HG03175 (cell line): ENCODE results near the gene ANKRD30A.
"Not testable (repeated sequence)": the region's sequence is repeated elsewhere in the genome, so short reads cannot be mapped to it uniquely, and the experiment has no call there.

ENCODE experiments used
- ATAC-seq: cut with Tn5 transposase; IDR thresholded peaks from one replicate; pipeline ENCODE4 v1.9.1; 2021; ENCODE audit warnings: mild to moderate bottlenecking, moderate library complexity; ENCODE audit not compliant: unreplicated experiment

ANKRD30A gene, protein sequence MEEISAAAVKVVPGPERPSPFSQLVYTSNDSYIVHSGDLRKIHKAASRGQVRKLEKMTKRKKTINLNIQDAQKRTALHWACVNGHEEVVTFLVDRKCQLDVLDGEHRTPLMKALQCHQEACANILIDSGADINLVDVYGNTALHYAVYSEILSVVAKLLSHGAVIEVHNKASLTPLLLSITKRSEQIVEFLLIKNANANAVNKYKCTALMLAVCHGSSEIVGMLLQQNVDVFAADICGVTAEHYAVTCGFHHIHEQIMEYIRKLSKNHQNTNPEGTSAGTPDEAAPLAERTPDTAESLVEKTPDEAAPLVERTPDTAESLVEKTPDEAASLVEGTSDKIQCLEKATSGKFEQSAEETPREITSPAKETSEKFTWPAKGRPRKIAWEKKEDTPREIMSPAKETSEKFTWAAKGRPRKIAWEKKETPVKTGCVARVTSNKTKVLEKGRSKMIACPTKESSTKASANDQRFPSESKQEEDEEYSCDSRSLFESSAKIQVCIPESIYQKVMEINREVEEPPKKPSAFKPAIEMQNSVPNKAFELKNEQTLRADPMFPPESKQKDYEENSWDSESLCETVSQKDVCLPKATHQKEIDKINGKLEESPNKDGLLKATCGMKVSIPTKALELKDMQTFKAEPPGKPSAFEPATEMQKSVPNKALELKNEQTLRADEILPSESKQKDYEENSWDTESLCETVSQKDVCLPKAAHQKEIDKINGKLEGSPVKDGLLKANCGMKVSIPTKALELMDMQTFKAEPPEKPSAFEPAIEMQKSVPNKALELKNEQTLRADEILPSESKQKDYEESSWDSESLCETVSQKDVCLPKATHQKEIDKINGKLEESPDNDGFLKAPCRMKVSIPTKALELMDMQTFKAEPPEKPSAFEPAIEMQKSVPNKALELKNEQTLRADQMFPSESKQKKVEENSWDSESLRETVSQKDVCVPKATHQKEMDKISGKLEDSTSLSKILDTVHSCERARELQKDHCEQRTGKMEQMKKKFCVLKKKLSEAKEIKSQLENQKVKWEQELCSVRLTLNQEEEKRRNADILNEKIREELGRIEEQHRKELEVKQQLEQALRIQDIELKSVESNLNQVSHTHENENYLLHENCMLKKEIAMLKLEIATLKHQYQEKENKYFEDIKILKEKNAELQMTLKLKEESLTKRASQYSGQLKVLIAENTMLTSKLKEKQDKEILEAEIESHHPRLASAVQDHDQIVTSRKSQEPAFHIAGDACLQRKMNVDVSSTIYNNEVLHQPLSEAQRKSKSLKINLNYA (N-terminal part only)

GRCh38 chr10:37125191-37125732 lies at the start of gene ANKRD30A:
Gene ANKRD30A, plus strand, starts transcription at chr10:37125598. Its CDS starts 190 bp downstream, at chr10:37125788.
- ATAC-seq = no peak

GRCh38 chr10:37076083-37076482 lies 49.3 kb upstream of the ANKRD30A start:
- not testable (repeated sequence) for ATAC-seq

DNA sequence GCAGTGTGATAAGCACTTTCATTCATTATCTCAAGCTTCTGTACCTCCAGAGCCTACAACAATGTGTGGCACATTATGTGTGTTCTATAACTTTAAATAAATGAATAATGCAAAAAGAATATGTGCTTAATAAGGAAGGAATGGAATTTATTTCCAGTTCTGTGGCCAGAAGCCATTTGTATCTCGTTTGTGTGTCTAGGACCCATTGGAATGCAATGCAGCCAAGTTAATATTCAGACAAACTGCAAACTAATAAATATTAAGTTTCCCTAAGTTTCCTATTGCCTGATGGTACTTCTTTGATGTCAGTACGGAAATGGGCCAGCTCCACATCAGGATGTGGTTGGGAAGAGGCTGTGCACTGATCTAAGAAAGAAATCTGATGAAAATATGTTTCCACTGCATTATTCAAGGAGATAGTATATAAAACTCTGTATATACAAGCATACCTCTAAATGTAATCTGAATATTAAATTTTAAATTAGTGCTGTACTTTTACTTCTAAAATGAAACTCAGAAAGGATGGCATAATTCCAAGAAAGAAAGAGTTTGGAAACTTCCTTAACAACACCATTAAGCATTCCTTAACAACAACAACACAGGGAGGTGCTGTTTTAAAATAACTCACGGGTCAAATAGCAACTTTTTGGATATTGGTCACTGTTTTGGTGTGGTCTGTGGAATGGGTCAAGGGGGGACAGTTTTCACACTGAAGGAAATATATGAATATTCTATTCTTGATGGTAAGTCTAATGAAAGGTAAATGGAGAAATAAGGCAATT lies 29.4 kb upstream of the ANKRD30A start:
- no peak for ATAC-seq

DNA sequence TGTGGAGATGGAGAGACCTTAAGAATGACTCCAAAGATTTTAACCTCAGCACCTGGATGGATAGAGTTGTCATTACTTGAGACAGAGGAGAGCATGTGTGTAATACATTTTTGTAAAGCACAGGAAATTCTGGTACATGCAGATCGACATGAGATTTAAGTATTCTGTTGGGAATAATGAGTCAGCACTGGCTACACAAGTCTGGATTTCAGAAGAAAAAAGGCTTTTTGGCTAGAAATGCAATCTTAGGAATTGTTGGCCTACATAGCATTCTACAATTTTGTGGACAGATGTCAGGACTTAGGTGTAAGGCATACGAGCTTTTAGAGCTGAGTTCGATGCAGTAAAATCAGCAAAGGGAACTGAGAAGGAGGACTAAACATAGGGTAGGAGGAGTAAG lies 24.1 kb upstream of the ANKRD30A start:
- ATAC-seq = no peak

DNA sequence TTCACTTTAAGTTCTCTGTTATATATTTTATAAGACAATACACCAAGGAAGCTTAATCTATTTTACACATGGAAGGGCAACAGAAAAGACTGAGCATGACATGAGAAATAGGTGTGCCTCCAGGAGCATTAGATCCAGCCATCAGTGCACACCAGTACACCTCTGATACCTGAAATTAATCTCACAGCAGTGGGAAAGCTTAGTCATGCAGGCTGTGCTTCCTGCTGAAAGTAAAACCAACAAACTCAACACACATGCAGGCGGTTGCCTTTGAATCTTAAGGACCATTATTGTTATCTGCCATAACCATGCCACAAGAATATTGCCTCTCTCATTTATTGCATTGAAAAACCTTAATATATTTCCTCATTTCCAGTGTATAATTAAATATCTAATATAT lies 16.4 kb upstream of the ANKRD30A start:
- ATAC-seq = no peak

DNA sequence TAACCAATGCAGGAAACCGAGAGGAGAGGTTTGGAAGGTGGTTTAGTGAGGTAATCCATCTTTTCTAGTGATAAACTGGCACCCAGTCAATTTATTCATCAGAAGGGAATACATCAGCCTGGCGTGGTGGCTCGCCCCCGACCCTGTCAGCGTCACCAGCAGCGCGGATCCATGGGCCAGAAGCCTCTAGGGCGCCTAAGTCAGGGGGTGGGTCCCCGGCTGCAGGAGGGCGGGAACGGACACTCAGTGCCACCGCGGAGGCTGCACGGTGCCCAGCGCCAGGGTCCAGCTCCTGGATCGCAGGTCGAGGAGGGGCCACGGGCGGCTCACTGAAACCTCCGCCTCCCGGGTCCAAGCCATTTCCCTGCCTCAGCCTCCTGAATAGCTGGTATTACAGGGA lies 866 bp upstream of the ANKRD30A start:
- no peak for ATAC-seq

- no peak for ATAC-seq
These were observed 523 bp downstream of the ANKRD30A start for GRCh38 chr10:37125921-37126320.

DNA sequence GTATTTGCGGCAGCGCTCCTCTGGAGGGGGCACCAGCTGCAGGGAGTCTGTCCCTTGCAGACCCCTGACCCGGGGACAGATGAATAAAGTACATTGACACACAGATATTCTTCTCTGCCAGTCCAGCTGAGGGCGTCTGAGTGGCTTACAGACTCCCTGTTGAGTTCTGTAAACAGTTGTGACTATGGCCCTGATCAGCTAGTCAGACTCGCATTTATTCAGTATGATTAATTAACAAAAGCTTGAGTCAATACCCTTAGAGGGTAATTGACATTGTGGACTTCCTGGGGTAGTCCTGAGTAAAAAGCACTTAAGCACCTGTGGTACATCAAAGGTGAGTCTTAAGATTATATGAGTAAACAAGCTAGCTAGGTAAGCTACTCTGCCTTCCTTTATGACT lies 21.0 kb downstream of the ANKRD30A start:
- ATAC-seq = no peak

GRCh38 chr10:37162430-37162829 lies 37.0 kb downstream of the ANKRD30A start:
- ATAC-seq = not testable (repeated sequence)

GRCh38 chr10:37171945-37172344 lies 46.5 kb downstream of the ANKRD30A start:
- not testable (repeated sequence) for ATAC-seq

GRCh38 chr10:37178296-37178695 lies 52.9 kb downstream of the ANKRD30A start:
- ATAC-seq = not testable (repeated sequence)

DNA sequence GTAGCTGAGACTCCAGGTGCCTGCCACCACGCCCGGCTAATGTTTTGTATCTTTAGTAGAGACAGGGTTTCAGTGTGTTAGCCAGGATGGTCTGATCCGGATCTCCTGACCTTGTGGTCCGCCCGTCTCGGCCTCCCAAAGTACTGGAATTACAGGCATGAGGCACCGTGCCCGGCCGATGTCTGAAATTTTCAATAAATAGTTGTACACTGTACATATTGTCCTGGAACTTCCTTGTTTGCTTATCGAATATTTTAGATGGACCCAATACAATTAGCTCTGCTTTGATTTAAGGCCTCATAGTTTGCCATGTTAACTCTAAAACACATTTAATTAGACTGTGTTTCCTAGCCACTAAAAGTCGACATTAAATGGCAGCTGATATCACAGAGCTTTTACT lies 57.3 kb downstream of the ANKRD30A start:
- not testable (repeated sequence) for ATAC-seq

GRCh38 chr10:37206132-37206531 lies 80.7 kb downstream of the ANKRD30A start:
- ATAC-seq = no peak

- ATAC-seq = no peak
These were observed 95.5 kb downstream of the ANKRD30A start for GRCh38 chr10:37220866-37221265.

DNA sequence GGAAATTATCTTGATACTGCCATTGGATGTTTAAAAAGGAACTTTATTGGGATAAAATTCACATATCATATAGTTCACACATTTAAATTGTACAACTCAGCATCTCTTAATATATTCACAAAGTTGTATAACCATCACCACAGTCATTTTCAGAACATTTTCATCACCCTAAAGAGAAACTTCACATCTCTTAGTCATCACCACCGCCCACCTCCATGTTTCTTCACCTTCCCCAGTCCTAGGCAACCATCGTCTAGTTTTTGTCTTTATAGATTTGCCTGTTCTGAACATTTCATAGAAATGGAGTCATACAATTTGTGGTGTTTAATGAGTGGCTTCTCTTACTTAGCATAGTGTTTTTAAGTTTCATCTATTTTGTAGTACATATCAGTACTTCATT lies 96.6 kb downstream of the ANKRD30A start:
- no peak for ATAC-seq

DNA sequence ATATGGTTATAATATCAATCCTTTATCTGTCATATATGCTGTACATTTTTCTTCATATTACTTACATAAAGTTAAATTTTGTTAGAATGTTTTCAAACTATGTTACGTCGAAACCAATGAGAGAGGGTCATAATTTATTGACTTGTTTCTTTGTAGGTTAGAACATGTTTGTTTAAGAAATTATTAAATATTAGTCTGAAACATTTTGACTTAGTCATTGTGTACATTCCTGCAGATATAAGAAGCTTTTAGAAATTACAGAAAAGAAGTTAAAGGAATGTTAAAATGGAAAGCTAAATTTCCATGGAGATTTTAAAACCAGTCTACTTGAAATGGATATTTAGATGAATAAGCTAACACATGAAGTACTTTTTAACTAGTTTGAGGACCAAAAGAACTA lies 99.8 kb downstream of the ANKRD30A start:
- no peak for ATAC-seq

DNA sequence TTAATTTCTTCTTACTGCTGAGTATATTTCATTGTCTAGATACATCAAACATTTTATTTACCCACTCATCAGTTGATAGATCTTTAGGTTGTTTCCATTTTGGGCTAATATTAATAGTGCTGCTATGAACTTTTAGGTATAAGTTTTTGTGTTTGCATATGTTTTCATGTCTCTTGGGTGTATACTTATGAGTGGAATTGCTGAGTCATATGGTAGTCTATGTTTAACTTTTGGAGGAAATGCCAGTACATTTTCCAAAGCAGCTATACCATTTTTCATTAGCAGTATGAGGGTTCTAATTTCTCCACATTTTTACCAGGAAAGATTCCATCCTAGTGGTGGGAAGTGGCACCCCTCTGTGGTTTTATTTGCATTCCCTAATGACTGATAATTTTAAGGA lies 101.1 kb downstream of the ANKRD30A start:
- no peak for ATAC-seq

- no peak for ATAC-seq
These were observed 109.3 kb downstream of the ANKRD30A start for GRCh38 chr10:37234692-37235091.

- ATAC-seq = no peak
These were observed 110.7 kb downstream of the ANKRD30A start for GRCh38 chr10:37236093-37236492.

- no peak for ATAC-seq
These were observed 114.8 kb downstream of the ANKRD30A start for GRCh38 chr10:37240223-37240622.
